Spinal cord (tissue), 10 donors: ENCODE results near the gene TFB2M. TPM values are rescaled to one million over a fixed set of nuclear protein-coding genes. Genes with fewer than 3 reads are reported as not detected.
"Not testable (repeated sequence)": the region's sequence is repeated elsewhere in the genome, so short reads cannot be mapped to it uniquely, and the experiment has no call there.

Source experiments
- DNase-seq, 6 donors: peaks; one replicate each; pipeline versions ENCODE4 v3.0.0 to v3.0.0-alpha.2; 2013 to 2015; ENCODE audit warnings: low spot score in 6 of 6, low read depth in 4 of 6
- H3K27ac ChIP-seq: one replicate; pipeline ENCODE4 v1.5.1; 2013; ENCODE audit warnings: low read depth, low read length, control low read depth
- H3K27me3 ChIP-seq: one replicate; pipeline ENCODE4 v1.6.1; 2013; ENCODE audit warnings: low read length; ENCODE audit not compliant: control insufficient read depth, insufficient read depth
- H3K36me3 ChIP-seq: one replicate; pipeline ENCODE4 v1.6.1; 2013; ENCODE audit warnings: low read length; ENCODE audit not compliant: control insufficient read depth, insufficient read depth
- H3K4me1 ChIP-seq: one replicate; pipeline ENCODE4 v1.6.1; 2013; ENCODE audit warnings: low read length; ENCODE audit not compliant: control insufficient read depth, insufficient read depth
- H3K4me3 ChIP-seq: one replicate; pipeline ENCODE4 v1.5.1; 2013; ENCODE audit warnings: low read depth, low read length, control low read depth
- H3K9me3 ChIP-seq: one replicate; pipeline ENCODE4 v1.6.1; 2013; ENCODE audit warnings: low read length; ENCODE audit not compliant: control insufficient read depth, insufficient read depth
- WGBS: methylation state at CpG from one replicate; pipeline ENCODE4 v1.1.5; 2013; ENCODE audit warnings: missing lambda C conversion rate; ENCODE audit not compliant: insufficient coverage; 5-methylcytosine and 5-hydroxymethylcytosine counted together
- long read RNA-seq, 4 donors: transcript quantifications; one replicate each; lab custom pipeline, GENCODE V29; 2026
- polyA plus RNA-seq, 2 donors: library from polyadenylated mRNA; unstranded; fragments of 120-200 nt; gene quantifications; one replicate each; pipeline ENCODE4 v1.2.1, GENCODE V29; 2013; ENCODE audit not compliant: insufficient read length in 2 of 2
- total RNA-seq, 2 donors: library from RNA; depleted of rRNA in 1 of 2; stranded (reverse); fragments of 120-200 nt in 1 of 2; fragments of >200 nt in 1 of 2; gene quantifications; one replicate each; pipeline versions ENCODE4 v1.2.3 to v1.2.4, GENCODE V29; 2013 to 2014
- donor health status: healthy.

TFB2M gene
- total RNA-seq (10 to 100 TPM in 1 of 2 donors, 1 to 10 TPM in 1; 8.1 to 14.4 TPM), polyA plus RNA-seq (1 to 10 TPM; 8.6 to 9.3 TPM)
- long read RNA-seq, donor 1, transcript TFB2M-201 (8 exons, 1,848 nt): major isoform, 5 of 5 reads
- long read RNA-seq, donor 1, partial matches to known transcripts: 0 of 5 reads
- long read RNA-seq, donor 1, other reads (novel, unspliced or antisense): 0 of 5 reads
- long read RNA-seq, donor 2, partial matches to known transcripts: 0 of 2 reads
- long read RNA-seq, donor 2, other reads (novel, unspliced or antisense): 0 of 2 reads
- long read RNA-seq, donor 3, partial matches to known transcripts: 0 of 2 reads
- long read RNA-seq, donor 3, other reads (novel, unspliced or antisense): 0 of 2 reads
- long read RNA-seq, donor 4, transcript TFB2M-201 (8 exons, 1,848 nt): major isoform, 9 of 14 reads
- long read RNA-seq, donor 4, partial matches to known transcripts: 5 of 14 reads
- long read RNA-seq, donor 4, other reads (novel, unspliced or antisense): 0 of 14 reads

GRCh38 chr1:246566128-246566812, at the start of gene TFB2M, which contains the start of gene CNST:
TSS of gene TFB2M (minus strand) at chr1:246566261. CDS start at chr1:246566138, 123 bp downstream.
TSS of gene CNST (plus strand) at chr1:246566456. CDS start at chr1:246591563, 25,107 bp downstream.
- Histone ChIP-seq H3K36me3 (peaks cover 4% of the 10 kb centered on the region), H3K27me3 (no peaks in the 10 kb centered on the region), H3K4me1 (peaks cover 10% of the 10 kb centered on the region), H3K9me3 (no peaks in the 10 kb centered on the region), H3K27ac (peak within 1 kb of the TSS; percentile 92), H3K4me3 (peak within 1 kb of the TSS; percentile 89)
- peak; percentile 90 to 99 (median 96) for DNase-seq
- 0% methylated on average over 59 of the region's 62 CpGs for WGBS

GRCh38 chr1:246613096-246613758, 47.2 kb upstream of the TFB2M start:
- Histone ChIP-seq H3K27me3 (no peaks in the 10 kb centered on the region), H3K4me3 (no peak overlapping the region), H3K4me1 (no peaks in the 10 kb centered on the region), H3K9me3 (no peaks in the 10 kb centered on the region), H3K27ac (no peak overlapping the region), H3K36me3 (no peaks in the 10 kb centered on the region)
- WGBS: 77% methylated on average over 3 of the region's 6 CpGs
- no peak for DNase-seq

- no peak overlapping the region for H3K27ac ChIP-seq
- DNase-seq: peak in 1 of 6 donors; percentile 42
- H3K27me3 ChIP-seq: no peaks in the 10 kb centered on the region
- no peaks in the 10 kb centered on the region for H3K4me1 ChIP-seq
- H3K4me3 ChIP-seq: no peak overlapping the region
- no peaks in the 10 kb centered on the region for H3K9me3 ChIP-seq
- WGBS: no CpG with 5 or more reads among the region's 4 CpGs
- H3K36me3 ChIP-seq: peaks cover 5% of the 10 kb centered on the region
These were observed 43.6 kb upstream of the TFB2M start for GRCh38 chr1:246609632-246610031.

GRCh38 chr1:246608616-246609376, 42.7 kb upstream of the TFB2M start:
- H3K27ac ChIP-seq: no peak overlapping the region
- peaks cover 5% of the 10 kb centered on the region for H3K36me3 ChIP-seq
- 85% methylated on average over 11 of the region's 18 CpGs for WGBS
- no peak overlapping the region for H3K4me3 ChIP-seq
- no peaks in the 10 kb centered on the region for H3K9me3 ChIP-seq
- no peaks in the 10 kb centered on the region for H3K27me3 ChIP-seq
- DNase-seq: peak in 1 of 6 donors; percentile 17
- H3K4me1 ChIP-seq: no peaks in the 10 kb centered on the region

GRCh38 chr1:246607462-246607861, 41.4 kb upstream of the TFB2M start:
- Histone ChIP-seq H3K4me1 (no peaks in the 10 kb centered on the region), H3K27ac (no peak overlapping the region), H3K4me3 (no peak overlapping the region), H3K36me3 (peaks cover 5% of the 10 kb centered on the region), H3K9me3 (no peaks in the 10 kb centered on the region), H3K27me3 (no peaks in the 10 kb centered on the region)
- WGBS: 97% methylated on average over 14 of the region's 19 CpGs
- no peak for DNase-seq

GRCh38 chr1:246605231-246605630, 39.2 kb upstream of the TFB2M start:
- H3K4me1 ChIP-seq, H3K27ac ChIP-seq, DNase-seq, H3K4me3 ChIP-seq, H3K36me3 ChIP-seq, H3K9me3 ChIP-seq, H3K27me3 ChIP-seq: not testable (repeated sequence)
- WGBS: 98% methylated on average over 18 of the region's 19 CpGs

GRCh38 chr1:246602194-246602593, 36.1 kb upstream of the TFB2M start:
- Histone ChIP-seq H3K27ac (no peak overlapping the region), H3K4me1 (no peaks in the 10 kb centered on the region), H3K27me3 (no peaks in the 10 kb centered on the region), H3K9me3 (no peaks in the 10 kb centered on the region), H3K4me3 (no peak overlapping the region), H3K36me3 (peaks cover 3% of the 10 kb centered on the region)
- 90% methylated on average over 3 of the region's 3 CpGs for WGBS
- DNase-seq: no peak

- DNase-seq: no peak
- Histone ChIP-seq H3K27me3 (no peaks in the 10 kb centered on the region), H3K4me1 (no peaks in the 10 kb centered on the region), H3K9me3 (no peaks in the 10 kb centered on the region), H3K27ac (no peak overlapping the region), H3K36me3 (peaks cover 3% of the 10 kb centered on the region), H3K4me3 (no peak overlapping the region)
- WGBS: 90% methylated on average over 2 of the region's 2 CpGs
These were observed 34.5 kb upstream of the TFB2M start for GRCh38 chr1:246600579-246600978.

- no peak for DNase-seq
- Histone ChIP-seq H3K4me3 (no peak overlapping the region), H3K27ac (no peak overlapping the region), H3K4me1 (no peaks in the 10 kb centered on the region), H3K27me3 (no peaks in the 10 kb centered on the region), H3K9me3 (no peaks in the 10 kb centered on the region), H3K36me3 (peaks cover 5% of the 10 kb centered on the region)
- 93% methylated on average over 1 of the region's 4 CpGs for WGBS
These were observed 33.3 kb upstream of the TFB2M start for GRCh38 chr1:246599315-246599714.
